Measurements from ENCODE around the gene MAP3K7CL. TPM values are rescaled to one million over a fixed set of nuclear protein-coding genes. Genes with fewer than 3 reads are reported as not detected.

The MAP3K7CL gene
- 1 to 10 TPM; 2.6 to 3.5 TPM for total RNA-seq
- polyA plus RNA-seq: 1 to 10 TPM; 1.4 to 3.5 TPM

- Histone ChIP-seq H3K27ac (ENCODE audit: low read depth in 1 of 2, low read length in 2 of 2) (no peak within 1 kb of the TSS), H3K4me3 (ENCODE audit: low read depth in 1 of 3, low read length in 3 of 3) (no peak within 1 kb of the TSS), H3K9me3 (ENCODE audit: control insufficient read depth in 4 of 4, low read length in 3 of 4) (no peaks in the 10 kb centered on the region), H3K4me1 (ENCODE audit: control insufficient read depth in 4 of 4, insufficient read depth in 4 of 4, low read length in 3 of 4) (peaks cover 0 to 1% (median 0%) of the 10 kb centered on the region in 4 donors), H3K27me3 (ENCODE audit: control insufficient read depth in 4 of 4, insufficient read depth in 4 of 4, low read length in 3 of 4) (no peaks in the 10 kb centered on the region), H3K36me3 (ENCODE audit: control insufficient read depth in 4 of 4, insufficient read depth in 3 of 4, low read depth in 1 of 4, low read length in 3 of 4) (no peaks in the 10 kb centered on the region), H3K9ac (ENCODE audit: low read depth in 1 of 2, low read length in 2 of 2) (no peak within 1 kb of the TSS)
- TF ChIP-seq JUND (IDR thresholded peaks at IDR 0.05): no peak
- TF ChIP-seq HNF4G (IDR thresholded peaks at IDR 0.05): no peak
- no peak for TF ChIP-seq ZBTB33 (IDR thresholded peaks at IDR 0.05)
- no peak for TF ChIP-seq YY1 (IDR thresholded peaks at IDR 0.05)
- no peak for TF ChIP-seq HNF4A (conservative IDR thresholded peaks at IDR 0.05)
- TF ChIP-seq SP1 (IDR thresholded peaks at IDR 0.05): no peak
- no peak for TF ChIP-seq REST (IDR thresholded peaks at IDR 0.05)
- no peak for TF ChIP-seq MAX (IDR thresholded peaks at IDR 0.05)
- TF ChIP-seq CTCF (IDR thresholded peaks at IDR 0.05; ENCODE audit: low read depth, low read length, missing input control): no peak
- no peak for TF ChIP-seq ATF3 (IDR thresholded peaks at IDR 0.05)
- no peak for TF ChIP-seq TAF1 (conservative IDR thresholded peaks at IDR 0.05)
- WGBS: 84% methylated on average over 12 of the region's 12 CpGs
- DNase-seq (ENCODE audit: low spot score): no peak
These were observed at the start of gene MAP3K7CL for GRCh38 chr21:29130270-29130969. Gene MAP3K7CL (plus strand): TSS chr21:29130644. CDS start chr21:29133345, 2,701 bp downstream.

GRCh38 chr21:29082046-29082815 lies 48.2 kb upstream of the MAP3K7CL start:
- Histone ChIP-seq H3K9ac (ENCODE audit: low read depth in 1 of 2, low read length in 2 of 2) (no peak overlapping the region), H3K27ac (ENCODE audit: low read depth in 1 of 2, low read length in 2 of 2) (no peak overlapping the region), H3K4me3 (ENCODE audit: low read depth in 1 of 3, low read length in 3 of 3) (no peak overlapping the region), H3K27me3 (ENCODE audit: control insufficient read depth in 4 of 4, insufficient read depth in 4 of 4, low read length in 3 of 4) (no peaks in the 10 kb centered on the region), H3K36me3 (ENCODE audit: control insufficient read depth in 4 of 4, insufficient read depth in 3 of 4, low read depth in 1 of 4, low read length in 3 of 4) (no peaks in the 10 kb centered on the region), H3K9me3 (ENCODE audit: control insufficient read depth in 4 of 4, low read length in 3 of 4) (no peaks in the 10 kb centered on the region), H3K4me1 (ENCODE audit: control insufficient read depth in 4 of 4, insufficient read depth in 4 of 4, low read length in 3 of 4) (peaks cover 0 to 5% (median 2%) of the 10 kb centered on the region in 4 donors)
- DNase-seq (ENCODE audit: low spot score): no peak
- 85% methylated on average over 3 of the region's 3 CpGs for WGBS
- TF ChIP-seq TAF1 (conservative IDR thresholded peaks at IDR 0.05) (no peak), GABPA (IDR thresholded peaks at IDR 0.05 in 1 of 2, conservative IDR thresholded peaks at IDR 0.05 in 1 of 2) (no peak), ATF3 (IDR thresholded peaks at IDR 0.05) (no peak), JUND (IDR thresholded peaks at IDR 0.05) (no peak), RAD21 (IDR thresholded peaks at IDR 0.05) (no peak), RXRA (IDR thresholded peaks at IDR 0.05) (no peak), REST (IDR thresholded peaks at IDR 0.05) (no peak), FOXA1 (IDR thresholded peaks at IDR 0.05) (no peak), MAX (IDR thresholded peaks at IDR 0.05) (no peak), EGR1 (IDR thresholded peaks at IDR 0.05; ENCODE audit: low read depth in 2 of 2) (no peak), FOXA2 (IDR thresholded peaks at IDR 0.05) (no peak), SP1 (IDR thresholded peaks at IDR 0.05) (no peak)
